Ishikawa (cell line): Measurements from ENCODE around the gene XKR3.

Experiments used
- CEBPB ChIP-seq: IDR thresholded peaks from 2 replicates; pipeline ENCODE4 v1.6.1; 2012
- CREB1 ChIP-seq: IDR thresholded peaks from 2 replicates; pipeline ENCODE4 v1.6.1; 2012; ENCODE audit warnings: low read depth
- EGR1 ChIP-seq: IDR thresholded peaks from 2 replicates; pipeline ENCODE4 v1.6.1; 2012
- EP300 ChIP-seq: IDR thresholded peaks from 2 replicates; pipeline ENCODE4 v1.6.1; 2012; ENCODE audit warnings: borderline replicate concordance
- FOXM1 ChIP-seq: IDR thresholded peaks from 2 replicates; pipeline ENCODE4 v1.6.1; 2012; ENCODE audit warnings: low read depth, borderline replicate concordance
- NFIC ChIP-seq: IDR thresholded peaks from 2 replicates; pipeline ENCODE4 v1.6.1; 2012
- RAD21 ChIP-seq: IDR thresholded peaks from 2 replicates; pipeline ENCODE4 v1.6.1; 2012; ENCODE audit warnings: low read depth
- TAF1 ChIP-seq: IDR thresholded peaks from 2 replicates; pipeline ENCODE4 v1.6.1; 2012; ENCODE audit warnings: low read depth, mild to moderate bottlenecking
- TCF12 ChIP-seq: IDR thresholded peaks from 2 replicates; pipeline ENCODE4 v1.6.1; 2012; ENCODE audit warnings: low read depth
- TEAD4 ChIP-seq: IDR thresholded peaks from 2 replicates; pipeline ENCODE4 v1.6.1; 2012
- YY1 ChIP-seq: IDR thresholded peaks from 2 replicates; pipeline ENCODE4 v1.6.1; 2012; ENCODE audit warnings: low read depth
- ZBTB7A ChIP-seq: IDR thresholded peaks from 2 replicates; pipeline ENCODE4 v1.6.1; 2012; ENCODE audit warnings: low read depth
- TF ChIP-seq, protein P1 (sequence below): IDR thresholded peaks from 2 replicates; pipeline ENCODE4 v1.6.1; 2012
- TF ChIP-seq, protein P2 (sequence below): IDR thresholded peaks from 2 replicates; pipeline ENCODE4 v1.6.1; 2012
- TF ChIP-seq, protein P3 (sequence below): IDR thresholded peaks from 2 replicates; pipeline ENCODE4 v1.6.1; 2012; ENCODE audit warnings: low read depth, mild to moderate bottlenecking

Gene XKR3

DNA sequence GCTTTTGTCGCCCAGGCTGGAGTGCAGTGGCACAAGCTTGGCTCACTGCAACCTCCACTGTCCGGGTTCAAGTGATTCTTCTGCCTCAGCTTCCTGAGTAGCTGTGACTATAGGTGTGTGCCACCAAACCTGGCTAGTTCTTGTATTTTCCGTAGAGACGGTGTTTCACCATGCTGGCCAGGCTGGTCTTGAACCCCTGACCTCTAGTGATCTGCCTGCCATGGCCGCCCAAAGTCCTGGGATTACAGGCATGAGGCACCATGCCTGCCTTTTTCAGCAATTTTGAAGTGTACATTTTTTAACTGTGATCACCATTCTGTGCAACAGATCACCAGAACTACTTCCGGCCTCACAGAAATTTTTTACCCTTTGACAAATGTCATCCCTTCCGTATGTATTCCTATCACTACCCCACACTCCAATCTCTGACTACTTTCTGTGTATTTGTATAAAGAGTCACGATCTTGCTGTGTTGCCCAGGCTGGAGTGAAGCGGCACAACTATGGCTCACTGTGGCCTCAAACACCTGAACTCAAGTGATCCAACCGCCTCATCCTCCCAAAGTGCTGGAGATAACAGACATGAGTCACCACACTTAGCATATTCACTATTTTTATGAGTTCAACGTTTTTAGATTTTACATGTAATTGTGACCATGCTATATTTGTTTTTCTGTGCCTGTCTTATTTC, 44.0 kb downstream of the XKR3 start:
- TF ChIP-seq TCF12, result no peak
- TF ChIP-seq, protein P1, sequence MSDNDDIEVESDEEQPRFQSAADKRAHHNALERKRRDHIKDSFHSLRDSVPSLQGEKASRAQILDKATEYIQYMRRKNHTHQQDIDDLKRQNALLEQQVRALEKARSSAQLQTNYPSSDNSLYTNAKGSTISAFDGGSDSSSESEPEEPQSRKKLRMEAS, result no peak

DNA sequence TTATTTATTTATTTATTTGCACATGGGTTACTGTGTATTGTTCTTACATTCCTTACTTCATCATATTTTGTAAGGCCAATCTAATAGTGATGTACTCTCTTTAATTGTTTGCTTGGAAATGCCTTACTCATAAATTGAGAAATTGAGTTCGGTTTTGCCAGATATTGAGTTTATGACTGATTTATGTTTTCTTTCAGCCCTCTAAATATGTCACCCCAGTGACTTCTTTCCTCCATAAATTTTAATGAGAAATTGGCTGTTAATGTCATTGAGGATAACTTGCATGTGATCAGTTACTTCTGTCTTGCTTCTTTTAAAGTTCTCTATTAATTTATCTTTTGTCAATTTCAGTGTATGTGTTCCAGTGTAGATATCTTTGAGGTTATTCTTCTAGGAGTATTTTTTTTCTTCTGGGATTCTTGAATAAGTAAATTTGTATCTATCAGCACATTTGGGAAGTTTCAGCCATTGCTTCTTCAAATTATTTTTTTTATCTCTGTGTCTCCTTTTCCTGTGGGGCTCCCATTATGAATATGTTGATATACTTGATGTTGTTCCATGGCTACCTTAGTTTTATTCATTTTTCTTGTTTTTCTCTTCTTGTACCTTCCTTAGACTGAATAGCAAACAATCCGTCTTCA, 47.8 kb downstream of the XKR3 start:
- TF ChIP-seq NFIC (no peak), YY1 (no peak), EGR1 (no peak), RAD21 (no peak), TAF1 (no peak), TCF12 (no peak)
- TF ChIP-seq, protein P1, result no peak
- TF ChIP-seq, protein P2, sequence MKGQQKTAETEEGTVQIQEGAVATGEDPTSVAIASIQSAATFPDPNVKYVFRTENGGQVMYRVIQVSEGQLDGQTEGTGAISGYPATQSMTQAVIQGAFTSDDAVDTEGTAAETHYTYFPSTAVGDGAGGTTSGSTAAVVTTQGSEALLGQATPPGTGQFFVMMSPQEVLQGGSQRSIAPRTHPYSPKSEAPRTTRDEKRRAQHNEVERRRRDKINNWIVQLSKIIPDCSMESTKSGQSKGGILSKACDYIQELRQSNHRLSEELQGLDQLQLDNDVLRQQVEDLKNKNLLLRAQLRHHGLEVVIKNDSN, result no peak
- TF ChIP-seq, protein P3, sequence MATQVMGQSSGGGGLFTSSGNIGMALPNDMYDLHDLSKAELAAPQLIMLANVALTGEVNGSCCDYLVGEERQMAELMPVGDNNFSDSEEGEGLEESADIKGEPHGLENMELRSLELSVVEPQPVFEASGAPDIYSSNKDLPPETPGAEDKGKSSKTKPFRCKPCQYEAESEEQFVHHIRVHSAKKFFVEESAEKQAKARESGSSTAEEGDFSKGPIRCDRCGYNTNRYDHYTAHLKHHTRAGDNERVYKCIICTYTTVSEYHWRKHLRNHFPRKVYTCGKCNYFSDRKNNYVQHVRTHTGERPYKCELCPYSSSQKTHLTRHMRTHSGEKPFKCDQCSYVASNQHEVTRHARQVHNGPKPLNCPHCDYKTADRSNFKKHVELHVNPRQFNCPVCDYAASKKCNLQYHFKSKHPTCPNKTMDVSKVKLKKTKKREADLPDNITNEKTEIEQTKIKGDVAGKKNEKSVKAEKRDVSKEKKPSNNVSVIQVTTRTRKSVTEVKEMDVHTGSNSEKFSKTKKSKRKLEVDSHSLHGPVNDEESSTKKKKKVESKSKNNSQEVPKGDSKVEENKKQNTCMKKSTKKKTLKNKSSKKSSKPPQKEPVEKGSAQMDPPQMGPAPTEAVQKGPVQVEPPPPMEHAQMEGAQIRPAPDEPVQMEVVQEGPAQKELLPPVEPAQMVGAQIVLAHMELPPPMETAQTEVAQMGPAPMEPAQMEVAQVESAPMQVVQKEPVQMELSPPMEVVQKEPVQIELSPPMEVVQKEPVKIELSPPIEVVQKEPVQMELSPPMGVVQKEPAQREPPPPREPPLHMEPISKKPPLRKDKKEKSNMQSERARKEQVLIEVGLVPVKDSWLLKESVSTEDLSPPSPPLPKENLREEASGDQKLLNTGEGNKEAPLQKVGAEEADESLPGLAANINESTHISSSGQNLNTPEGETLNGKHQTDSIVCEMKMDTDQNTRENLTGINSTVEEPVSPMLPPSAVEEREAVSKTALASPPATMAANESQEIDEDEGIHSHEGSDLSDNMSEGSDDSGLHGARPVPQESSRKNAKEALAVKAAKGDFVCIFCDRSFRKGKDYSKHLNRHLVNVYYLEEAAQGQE, result no peak

DNA sequence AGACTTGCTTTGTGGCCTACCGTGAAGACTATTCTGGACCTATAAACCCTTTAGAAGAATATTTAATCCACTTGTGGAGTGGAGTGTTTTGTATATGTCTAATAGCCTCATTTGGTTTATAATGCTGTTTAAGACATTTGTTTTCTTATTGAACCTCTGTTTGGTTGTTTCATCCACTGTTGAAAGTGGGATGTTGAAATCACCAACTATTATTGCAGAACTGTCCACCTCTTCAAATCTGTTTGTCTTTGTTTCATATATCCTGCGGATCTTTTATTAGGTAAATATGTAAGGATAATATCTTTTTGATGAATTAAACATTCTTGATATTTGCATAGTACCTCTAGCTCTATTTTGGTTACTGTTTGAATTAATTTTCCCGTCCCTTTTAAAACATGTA, 49.1 kb downstream of the XKR3 start:
- TF ChIP-seq, protein P1, result no peak
- TF ChIP-seq NFIC (no peak), RAD21 (no peak), ZBTB7A (no peak), CEBPB (no peak), EGR1 (no peak), EP300 (no peak), YY1 (no peak), TAF1 (no peak), TEAD4 (no peak), FOXM1 (no peak), TCF12 (no peak), CREB1 (no peak)
- TF ChIP-seq, protein P2, result no peak
- TF ChIP-seq, protein P3, result no peak

DNA sequence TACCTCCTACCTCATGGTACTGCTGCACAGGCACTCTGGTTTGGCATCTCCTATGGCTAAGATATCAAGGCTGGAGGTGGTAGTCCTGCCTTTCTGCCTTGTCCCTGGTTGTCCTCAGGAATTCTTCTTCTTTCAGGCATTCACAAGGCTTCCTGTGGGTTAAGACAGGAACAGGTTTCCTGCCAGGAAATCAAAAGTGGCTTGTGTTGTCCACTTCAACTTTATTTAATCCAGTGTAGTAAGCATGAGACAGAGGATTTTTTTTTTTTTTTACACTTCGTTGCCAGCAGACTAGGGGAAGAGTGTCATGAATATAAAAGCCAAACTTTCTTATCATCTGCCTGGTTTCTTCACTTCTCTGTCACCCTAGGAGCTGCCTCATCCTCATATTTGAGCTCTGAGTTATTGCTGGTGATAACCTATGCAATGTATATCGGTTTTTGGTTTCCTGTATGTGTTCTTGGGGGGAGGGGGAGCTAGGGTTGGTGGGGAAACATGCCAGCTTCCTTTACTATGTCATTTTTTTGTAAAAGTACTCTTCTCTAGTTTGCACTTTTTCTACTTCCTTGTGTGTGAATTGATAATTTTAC, 50.2 kb downstream of the XKR3 start:
- TF ChIP-seq CEBPB, result no peak
- TF ChIP-seq TEAD4, result no peak
- TF ChIP-seq ZBTB7A, result no peak
- TF ChIP-seq, protein P2, result no peak
- no peak for TF ChIP-seq CREB1
- TF ChIP-seq, protein P1, result no peak
